Measurements from ENCODE around the gene TCTN2.

DNA sequence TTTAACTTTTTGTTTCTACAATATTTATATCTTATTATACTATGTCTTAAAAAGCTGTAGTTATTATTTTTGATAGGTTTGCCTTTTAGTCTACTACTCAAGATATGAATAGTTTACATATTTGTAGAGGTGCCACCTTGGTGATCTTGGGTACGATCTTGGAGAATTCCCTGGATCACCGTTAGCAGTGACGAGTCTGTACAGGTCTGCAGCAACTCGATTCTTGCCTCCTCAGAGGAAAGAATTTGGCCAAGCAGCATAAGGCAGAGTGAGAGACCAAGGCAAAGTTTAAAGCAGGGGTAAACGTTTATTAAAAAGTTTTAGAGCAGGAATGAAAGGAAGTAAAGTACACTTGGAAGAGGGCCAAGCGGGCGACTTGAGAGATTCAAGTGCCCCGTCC lies 3.1 kb upstream of the TCTN2 start:
- TF ChIP-seq, protein P1, sequence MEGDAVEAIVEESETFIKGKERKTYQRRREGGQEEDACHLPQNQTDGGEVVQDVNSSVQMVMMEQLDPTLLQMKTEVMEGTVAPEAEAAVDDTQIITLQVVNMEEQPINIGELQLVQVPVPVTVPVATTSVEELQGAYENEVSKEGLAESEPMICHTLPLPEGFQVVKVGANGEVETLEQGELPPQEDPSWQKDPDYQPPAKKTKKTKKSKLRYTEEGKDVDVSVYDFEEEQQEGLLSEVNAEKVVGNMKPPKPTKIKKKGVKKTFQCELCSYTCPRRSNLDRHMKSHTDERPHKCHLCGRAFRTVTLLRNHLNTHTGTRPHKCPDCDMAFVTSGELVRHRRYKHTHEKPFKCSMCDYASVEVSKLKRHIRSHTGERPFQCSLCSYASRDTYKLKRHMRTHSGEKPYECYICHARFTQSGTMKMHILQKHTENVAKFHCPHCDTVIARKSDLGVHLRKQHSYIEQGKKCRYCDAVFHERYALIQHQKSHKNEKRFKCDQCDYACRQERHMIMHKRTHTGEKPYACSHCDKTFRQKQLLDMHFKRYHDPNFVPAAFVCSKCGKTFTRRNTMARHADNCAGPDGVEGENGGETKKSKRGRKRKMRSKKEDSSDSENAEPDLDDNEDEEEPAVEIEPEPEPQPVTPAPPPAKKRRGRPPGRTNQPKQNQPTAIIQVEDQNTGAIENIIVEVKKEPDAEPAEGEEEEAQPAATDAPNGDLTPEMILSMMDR (conservative IDR thresholded peaks at IDR 0.05 in 1 of 2, IDR thresholded peaks at IDR 0.05 in 1 of 2; ENCODE audit: extremely low read depth in 1 of 2, insufficient read depth in 1 of 2, low read depth in 1 of 2, low read length in 2 of 2): no peak
- no peak for TF ChIP-seq EZH2 (IDR thresholded peaks at IDR 0.05; ENCODE audit: borderline replicate concordance, low read length)

Measured in mammary epithelial cell (primary cell).